OCI-M2 (cell line): ENCODE data around the gene ESRRB.

Experiments used
- DNase-seq: peaks from one replicate; lab custom pipeline; 2025; ENCODE audit not compliant: unreplicated experiment; lab: John Stamatoyannopoulos, UW

The ESRRB gene

GRCh38 chr14:76491172-76491930 is 115.4 kb downstream of the ESRRB start:
- no peak for DNase-seq

- no peak for DNase-seq
These were observed 120.0 kb downstream of the ESRRB start for GRCh38 chr14:76495983-76496382.

- DNase-seq = no peak
These were observed 120.7 kb downstream of the ESRRB start for GRCh38 chr14:76496595-76496994.

GRCh38 chr14:76497550-76498462 is 121.9 kb downstream of the ESRRB start:
- no peak for DNase-seq

GRCh38 chr14:76498463-76498935 is 122.6 kb downstream of the ESRRB start:
- DNase-seq = no peak

- no peak for DNase-seq
These were observed 123.0 kb downstream of the ESRRB start for GRCh38 chr14:76498976-76499375.

GRCh38 chr14:76499399-76499798 is 123.5 kb downstream of the ESRRB start:
- DNase-seq = no peak

GRCh38 chr14:76500011-76500410 is 124.1 kb downstream of the ESRRB start:
- DNase-seq = no peak

- DNase-seq = no peak
These were observed 124.5 kb downstream of the ESRRB start for GRCh38 chr14:76500480-76500879.

GRCh38 chr14:76501156-76501720 is 125.3 kb downstream of the ESRRB start:
- no peak for DNase-seq

GRCh38 chr14:76502219-76502618 is 126.3 kb downstream of the ESRRB start:
- no peak for DNase-seq

- DNase-seq = no peak
These were observed 126.7 kb downstream of the ESRRB start for GRCh38 chr14:76502638-76503037.

GRCh38 chr14:76509311-76509710 is 133.4 kb downstream of the ESRRB start:
- DNase-seq = no peak

GRCh38 chr14:76510181-76510580 is 134.2 kb downstream of the ESRRB start:
- DNase-seq = no peak

- DNase-seq = no peak
These were observed 138.5 kb downstream of the ESRRB start for GRCh38 chr14:76514213-76514998.

GRCh38 chr14:76516884-76517283 is 140.9 kb downstream of the ESRRB start:
- DNase-seq = no peak

- no peak for DNase-seq
These were observed 142.4 kb downstream of the ESRRB start for GRCh38 chr14:76518366-76518765.

- DNase-seq = no peak
These were observed 149.3 kb downstream of the ESRRB start for GRCh38 chr14:76525106-76525821.

GRCh38 chr14:76531085-76531484 is 155.1 kb downstream of the ESRRB start:
- no peak for DNase-seq

- no peak for DNase-seq
These were observed 155.9 kb downstream of the ESRRB start for GRCh38 chr14:76531821-76532318.
